ENCODE measurements around the gene MX1.

The MX1 gene

DNA sequence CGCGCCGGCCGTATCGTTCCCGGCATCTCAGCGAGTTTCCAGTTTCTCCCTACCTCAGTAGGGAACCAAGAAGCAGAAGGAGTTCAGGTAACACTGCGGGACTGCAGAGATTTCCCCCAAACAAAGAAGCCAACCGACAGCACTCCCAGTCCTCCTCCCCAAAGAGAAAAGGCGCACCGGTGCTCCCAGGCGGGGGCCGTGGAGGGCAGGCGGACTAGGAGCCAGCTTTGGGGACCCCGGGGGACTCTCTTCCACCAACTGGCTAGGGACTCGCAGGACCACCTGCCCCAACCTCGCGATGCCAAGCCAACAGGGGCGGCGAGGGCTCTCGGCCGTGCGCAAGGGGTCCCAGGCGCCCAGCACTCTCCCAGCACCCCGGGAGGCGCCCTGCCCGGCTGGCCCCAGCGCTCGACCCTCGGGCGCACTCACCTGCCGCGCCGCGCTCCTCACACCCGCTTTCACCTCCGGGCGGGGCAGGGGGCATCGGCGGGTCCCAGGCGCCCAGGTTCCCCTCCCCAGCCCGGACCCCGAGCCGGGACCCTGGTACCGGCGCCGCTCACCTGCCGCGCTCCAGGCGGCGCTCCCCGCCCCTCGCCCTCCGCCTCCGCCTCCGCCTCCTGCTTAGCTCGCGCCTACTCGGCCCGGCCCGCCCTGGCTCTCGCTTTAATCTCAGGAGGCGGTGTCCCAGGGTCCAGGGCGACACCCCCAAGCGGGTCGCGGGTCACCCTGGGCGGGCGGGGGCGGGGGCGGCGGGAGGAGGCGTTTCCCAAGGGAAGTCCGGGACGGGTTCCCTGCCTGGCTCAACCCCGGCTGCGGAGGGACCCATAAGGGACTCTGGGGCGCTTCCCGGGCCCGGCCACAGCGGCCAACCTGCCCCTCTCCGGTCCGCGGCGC is 81.7 kb downstream of the MX1 start, which contains the start of gene TMPRSS2:
TMPRSS2 (minus strand) TSS at position 638 of the 894 bp plus-strand sequence. CDS start 10,025 bp downstream, outside the sequence.
- peak within 1 kb of the TSS; percentile 67 for H3K9ac ChIP-seq (ENCODE audit: low read depth, low read length)
- no peaks in the 10 kb centered on the region for H3K9me3 ChIP-seq (ENCODE audit: control insufficient read depth, insufficient read depth, low read length)
- H3K4me1 ChIP-seq (ENCODE audit: insufficient read depth, low read length), result 0 out of 2 replicates have a peak, but pooled peaks cover 4% of the 10 kb centered on the region
- H3K36me3 ChIP-seq (ENCODE audit: insufficient read depth, low read length), result no peaks in the 10 kb centered on the region

DNA sequence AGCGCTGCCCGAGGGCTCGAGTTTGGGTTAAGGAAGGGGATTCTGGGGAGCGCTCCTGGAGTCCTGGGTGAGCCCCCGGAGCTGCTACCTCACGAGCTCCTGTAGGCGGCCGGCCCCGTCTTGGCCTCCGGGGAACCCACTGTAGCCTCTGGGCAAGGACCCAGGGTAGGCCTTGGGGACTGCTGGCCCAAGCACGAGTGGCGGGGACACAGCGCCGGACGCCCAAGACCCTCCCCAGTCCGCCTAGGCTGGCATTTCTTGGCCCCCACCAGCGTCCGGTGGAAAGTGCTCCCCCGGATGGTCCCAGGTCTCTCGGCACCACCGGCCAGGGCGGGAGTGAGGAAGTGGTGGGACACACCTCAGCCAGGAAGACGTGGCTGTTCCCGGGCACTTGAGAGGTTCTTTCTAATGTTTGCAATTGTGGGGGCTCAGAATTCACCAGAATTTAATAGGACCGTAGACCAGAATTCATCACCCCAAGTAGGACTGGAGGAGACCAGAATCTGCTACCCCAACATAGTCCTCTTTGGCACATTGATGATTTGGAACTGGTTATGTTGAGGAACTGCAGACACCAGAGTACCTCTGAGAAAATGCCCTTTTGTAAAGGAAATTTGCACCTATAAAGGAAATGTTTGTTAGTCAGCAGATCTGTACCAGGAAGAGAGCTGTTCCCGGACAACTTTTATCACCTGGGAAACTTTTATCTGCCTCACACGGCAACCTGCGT is 82.5 kb downstream of the MX1 start:
- Histone ChIP-seq H3K9ac (ENCODE audit: low read depth, low read length) (peak overlapping the region; percentile 67), H3K4me1 (ENCODE audit: insufficient read depth, low read length) (0 out of 2 replicates have a peak, but pooled peaks cover 4% of the 10 kb centered on the region), H3K36me3 (ENCODE audit: insufficient read depth, low read length) (no peaks in the 10 kb centered on the region), H3K9me3 (ENCODE audit: control insufficient read depth, insufficient read depth, low read length) (no peaks in the 10 kb centered on the region)

Measured in ES-I3 (cell line).